Stimulated activated CD8-positive, alpha-beta memory T cell treated with anti-CD3 and anti-CD28 coated beads, Interleukin-2, amount 100 ng/mL, for 1 hour (primary cell): ENCODE measurements around the gene CACNG6.

Experiments
- DNase-seq, 2 donors: peaks; one replicate each; pipeline ENCODE4 v3.0.0-alpha.2; 2020; ENCODE audit warnings: low read depth in 2 of 2

CACNG6 gene

DNA sequence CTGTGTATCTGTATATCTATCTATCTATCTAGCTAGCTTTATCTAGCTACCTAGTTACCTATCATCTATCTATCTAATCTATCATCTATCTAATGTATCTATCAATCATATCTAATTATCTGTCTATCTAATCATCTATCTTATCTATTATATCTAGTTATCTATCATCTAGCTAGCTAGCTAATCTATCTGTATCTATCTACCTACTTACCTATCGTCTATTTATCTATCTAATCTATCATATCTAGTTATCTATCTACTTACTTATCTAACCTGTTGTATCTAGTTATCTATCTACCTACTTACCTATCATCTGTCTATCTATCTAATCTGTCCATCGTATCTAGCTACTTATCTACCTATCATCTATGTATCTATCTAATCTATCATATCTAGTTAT is 54.3 kb downstream of the CACNG6 start:
- DNase-seq, result no peak

DNA sequence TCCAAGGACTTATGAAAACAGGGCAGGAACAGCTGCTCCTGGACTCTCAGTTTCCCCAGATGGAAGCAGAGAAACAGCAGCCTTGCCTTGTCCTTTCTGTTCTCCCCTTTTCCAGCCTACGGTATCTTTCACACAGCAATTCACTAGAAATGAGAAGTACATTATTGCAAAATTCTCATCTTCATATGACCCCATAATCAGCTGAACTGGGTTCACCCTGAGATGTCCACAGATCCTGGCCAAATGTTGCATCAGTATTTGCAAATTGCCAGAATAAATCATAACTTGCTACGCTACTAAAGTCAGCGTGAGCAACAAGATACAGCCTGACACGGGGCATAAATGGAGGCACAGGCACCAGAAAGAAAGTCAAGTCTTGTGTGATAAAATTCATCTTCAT is 56.2 kb downstream of the CACNG6 start:
- DNase-seq, result no peak
